Measurements from ENCODE around the gene SLC6A16. TPM values are rescaled to one million over a fixed set of nuclear protein-coding genes. Genes with fewer than 3 reads are reported as not detected.

SLC6A16 gene
- total and polyA plus RNA-seq, 2 of the 8 experiments (the other 6 are each of a cell fraction or from before 2014, with no cell fraction given), result 1.1 to 1.5 TPM

DNA sequence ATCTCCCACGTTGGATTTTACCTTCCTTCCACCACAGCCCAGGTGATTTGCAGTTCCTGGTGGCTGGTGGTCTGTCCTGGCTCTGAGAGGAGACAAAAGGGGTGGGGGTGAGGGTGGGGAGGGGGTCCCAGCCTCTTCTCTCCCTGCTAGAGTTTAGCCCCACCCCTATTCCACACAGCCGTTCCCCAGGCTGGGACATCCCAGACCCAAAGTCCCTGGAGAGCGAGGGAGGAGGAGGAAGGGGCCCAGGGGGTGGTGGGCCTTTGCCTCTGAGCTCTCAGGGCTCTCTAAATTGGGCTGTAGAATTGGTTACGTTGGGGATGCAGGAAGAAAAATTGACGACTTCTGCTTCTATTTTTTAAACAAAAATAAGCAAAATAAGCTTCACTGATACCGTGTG, 81.9 kb downstream of the SLC6A16 start:
- Histone ChIP-seq H2AK5ac (ENCODE audit: low read depth, low read length) (no peak overlapping the region), H3K4me3 (ENCODE audit: extremely low read depth in 1 of 4, insufficient read depth in 2 of 4, low read depth in 3 of 4, low read length in 4 of 4) (no peak overlapping the region), H3K23ac (ENCODE audit: insufficient read length) (no peak overlapping the region), H4K5ac (ENCODE audit: insufficient read length, low read depth, low read length) (no peak overlapping the region), H3K56ac (replicated peaks; ENCODE audit: insufficient read length, low read depth, low read length) (no peak overlapping the region), H2AFZ (ENCODE audit: low read length) (no peak overlapping the region), H4K91ac (replicated peaks; ENCODE audit: insufficient read length, low read length) (no peak overlapping the region), H3K79me2 (ENCODE audit: control insufficient read depth in 1 of 2, insufficient read depth in 2 of 2, low read length in 2 of 2) (no peaks in the 10 kb centered on the region), H3K9me3 (ENCODE audit: insufficient read depth in 2 of 2, low read depth in 1 of 2, low read length in 1 of 2) (no peaks in the 10 kb centered on the region), H3K36me3 (ENCODE audit: control insufficient read depth in 2 of 4, insufficient read depth in 4 of 4, low read length in 3 of 4) (no peaks in the 10 kb centered on the region), H4K20me1 (replicated peaks in 1 of 2; ENCODE audit: control insufficient read depth in 1 of 2, insufficient read depth in 2 of 2, low read length in 2 of 2) (no peaks in the 10 kb centered on the region), H3K27ac (ENCODE audit: low read depth, low read length) (no peak overlapping the region), H3K4me1 (replicated peaks in 1 of 4; ENCODE audit: control insufficient read depth in 3 of 4, insufficient read depth in 4 of 4, low read length in 3 of 4) (peaks cover 0 to 3% (median 1%) of the 10 kb centered on the region in 4 experiments; a peak in 2 of 7 replicates), H3K23me2 (ENCODE audit: low read depth, low read length) (no peaks in the 10 kb centered on the region), H3K4ac (replicated peaks; ENCODE audit: insufficient read length, low read depth, low read length) (no peak overlapping the region), H3K18ac (ENCODE audit: extremely low read depth, low read length) (no peak overlapping the region), H4K8ac (ENCODE audit: extremely low read depth, insufficient read depth, low read length) (no peak overlapping the region), H2BK12ac (ENCODE audit: low read depth, low read length) (no peak overlapping the region), H3K9ac (replicated peaks in 1 of 4; ENCODE audit: extremely low read depth in 1 of 4, low read depth in 3 of 4, low read length in 3 of 4) (no peak overlapping the region), H3K79me1 (ENCODE audit: low read depth, low read length) (no peaks in the 10 kb centered on the region), H2BK5ac (ENCODE audit: low read depth, low read length) (no peak overlapping the region), H3K4me2 (ENCODE audit: insufficient read depth in 1 of 2, low read depth in 2 of 2, low read length in 2 of 2) (no peak overlapping the region), H2BK15ac (ENCODE audit: low read length) (no peak overlapping the region), H2BK120ac (replicated peaks; ENCODE audit: low read depth, low read length) (no peak overlapping the region), H2BK20ac (ENCODE audit: low read length) (no peak overlapping the region), H3K14ac (ENCODE audit: insufficient read length) (no peak overlapping the region), H3K27me3 (replicated peaks in 1 of 4; ENCODE audit: control insufficient read depth in 3 of 4, extremely low read depth in 1 of 4, insufficient read depth in 3 of 4, low read length in 3 of 4) (no peaks in the 10 kb centered on the region)
- DNase-seq (ENCODE audit: low read depth in 1 of 2, low spot score in 2 of 2) (no peak), FAIRE-seq (no peak)
- ChIA-PET POLR2A (ENCODE audit: partially characterized antibody) (no interaction called here), CTCF (ENCODE audit: partially characterized antibody) (interaction anchor here (0.7 to 3.1 kb wide), 3 partner anchors 17 to 44 kb away, joined by 3 to 19 read pairs (median 4); no protein-coding TSS in a partner anchor)
- 61% methylated on average over 4 of the region's 6 CpGs; no CpG with 5 or more reads in 1 of the 2 experiments for WGBS, 2 experiments (ENCODE audit: extremely low coverage in 1 of 2, insufficient coverage in 1 of 2, insufficient read length in 1 of 2, insufficient replicate concordance in 2 of 2, low coverage in 1 of 2, low lambda C conversion rate in 2 of 2, missing lambda C conversion rate in 1 of 2)
- TF ChIP-seq NRF1 (IDR thresholded peaks at IDR 0.05; ENCODE audit: low read depth, low read length) (no peak), EZH2 (IDR thresholded peaks at IDR 0.05; ENCODE audit: low read depth, low read length, severe bottlenecking) (no peak), KDM4A (IDR thresholded peaks at IDR 0.05; ENCODE audit: low read depth, low read length, severe bottlenecking) (no peak), TEAD4 (IDR thresholded peaks at IDR 0.05; ENCODE audit: low read depth, low read length) (no peak), ZNF274 (IDR thresholded peaks at IDR 0.05; ENCODE audit: borderline replicate concordance, extremely low read depth, low read length) (no peak)

Measured in H1 (cell line).